Stomach (tissue), 4 donors: ENCODE data around the gene SH3GL2.

Experiments used
- EP300 ChIP-seq: sonication (generic); formaldehyde crosslinking; IDR thresholded peaks from one replicate; pipeline ENCODE4 v1.6.1; 2017; ENCODE audit warnings: antibody characterized with exemption
- TF ChIP-seq, protein P1 (sequence below), 7 experiments: fragments of 450-650 bp in 4 of 7; fragments of 200-600 bp in 3 of 7; sonication (generic) in 3 of 7; IDR thresholded peaks; one replicate each; pipeline ENCODE4 v1.5.1; 2016 to 2019; ENCODE audit warnings: antibody characterized with exemption in 7 of 7, control low read depth in 2 of 7, mild to moderate bottlenecking in 1 of 7

DNA sequence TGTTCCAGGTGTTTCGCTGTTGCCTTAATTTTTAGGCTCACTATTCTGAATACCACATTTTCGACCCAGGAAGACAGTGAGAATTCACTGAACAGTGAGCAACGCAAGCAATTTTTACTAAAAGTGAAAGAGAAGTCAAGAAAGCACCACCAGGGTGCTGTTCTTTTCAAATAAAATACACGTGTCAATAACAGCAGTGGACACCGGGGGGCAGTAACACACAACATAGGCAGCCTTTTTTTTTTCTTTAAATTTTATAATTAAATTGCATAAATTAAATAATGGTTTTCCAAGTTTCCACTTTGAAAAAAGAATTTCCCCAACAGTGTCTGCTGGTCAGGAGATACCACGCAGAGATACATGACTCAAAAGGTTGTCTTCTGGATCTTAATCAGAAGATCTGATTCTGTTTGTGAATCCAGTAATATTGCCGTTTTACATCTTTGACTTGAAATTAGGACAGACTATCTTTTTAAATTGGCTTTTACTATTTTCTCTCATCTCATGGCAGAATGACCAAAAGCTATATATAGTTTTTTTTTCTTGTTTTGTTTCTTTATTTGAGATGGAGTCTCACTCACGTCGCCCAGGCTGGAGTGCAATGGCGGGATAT is 47.1 kb upstream of the SH3GL2 start:
- no peak for TF ChIP-seq EP300
- TF ChIP-seq, protein P1, sequence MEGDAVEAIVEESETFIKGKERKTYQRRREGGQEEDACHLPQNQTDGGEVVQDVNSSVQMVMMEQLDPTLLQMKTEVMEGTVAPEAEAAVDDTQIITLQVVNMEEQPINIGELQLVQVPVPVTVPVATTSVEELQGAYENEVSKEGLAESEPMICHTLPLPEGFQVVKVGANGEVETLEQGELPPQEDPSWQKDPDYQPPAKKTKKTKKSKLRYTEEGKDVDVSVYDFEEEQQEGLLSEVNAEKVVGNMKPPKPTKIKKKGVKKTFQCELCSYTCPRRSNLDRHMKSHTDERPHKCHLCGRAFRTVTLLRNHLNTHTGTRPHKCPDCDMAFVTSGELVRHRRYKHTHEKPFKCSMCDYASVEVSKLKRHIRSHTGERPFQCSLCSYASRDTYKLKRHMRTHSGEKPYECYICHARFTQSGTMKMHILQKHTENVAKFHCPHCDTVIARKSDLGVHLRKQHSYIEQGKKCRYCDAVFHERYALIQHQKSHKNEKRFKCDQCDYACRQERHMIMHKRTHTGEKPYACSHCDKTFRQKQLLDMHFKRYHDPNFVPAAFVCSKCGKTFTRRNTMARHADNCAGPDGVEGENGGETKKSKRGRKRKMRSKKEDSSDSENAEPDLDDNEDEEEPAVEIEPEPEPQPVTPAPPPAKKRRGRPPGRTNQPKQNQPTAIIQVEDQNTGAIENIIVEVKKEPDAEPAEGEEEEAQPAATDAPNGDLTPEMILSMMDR (IDR thresholded peaks at IDR 0.05): peak in 5 of 7 experiments; percentile 37 to 71 (median 56)
